Hypothalamus (tissue), 51 donors: ENCODE results near the gene MAN1A2.

Experiments used
- DNase-seq, 51 donors: peaks; one replicate each; lab custom pipeline; 2025; lab: John Stamatoyannopoulos, UW

The MAN1A2 gene

GRCh38 chr1:117572546-117572945, 205.3 kb downstream of the MAN1A2 start:
- DNase-seq = no peak

GRCh38 chr1:117573386-117574023, 206.3 kb downstream of the MAN1A2 start:
- no peak for DNase-seq

- no peak for DNase-seq
These were observed 207.0 kb downstream of the MAN1A2 start for GRCh38 chr1:117574161-117574835.

- DNase-seq = no peak
These were observed 208.5 kb downstream of the MAN1A2 start for GRCh38 chr1:117575586-117576225.

GRCh38 chr1:117576236-117576635, 209.0 kb downstream of the MAN1A2 start:
- no peak for DNase-seq

GRCh38 chr1:117577191-117577885, 210.1 kb downstream of the MAN1A2 start:
- no peak for DNase-seq

GRCh38 chr1:117578466-117578865, 211.2 kb downstream of the MAN1A2 start:
- no peak for DNase-seq
